Endothelial cell of coronary artery (primary cell): ENCODE data around the gene ARG2. TPM values are rescaled to one million over a fixed set of nuclear protein-coding genes. Genes with fewer than 3 reads are reported as not detected.

ENCODE experiments used
- total RNA-seq: library from RNA; depleted of rRNA; stranded (reverse); fragments of >200 nt; gene quantifications from 2 replicates; pipeline ENCODE4 v1.2.3, GENCODE V29; 2014

The ARG2 gene
- 15.1 and 22.9 TPM in 2 replicates for total RNA-seq

DNA sequence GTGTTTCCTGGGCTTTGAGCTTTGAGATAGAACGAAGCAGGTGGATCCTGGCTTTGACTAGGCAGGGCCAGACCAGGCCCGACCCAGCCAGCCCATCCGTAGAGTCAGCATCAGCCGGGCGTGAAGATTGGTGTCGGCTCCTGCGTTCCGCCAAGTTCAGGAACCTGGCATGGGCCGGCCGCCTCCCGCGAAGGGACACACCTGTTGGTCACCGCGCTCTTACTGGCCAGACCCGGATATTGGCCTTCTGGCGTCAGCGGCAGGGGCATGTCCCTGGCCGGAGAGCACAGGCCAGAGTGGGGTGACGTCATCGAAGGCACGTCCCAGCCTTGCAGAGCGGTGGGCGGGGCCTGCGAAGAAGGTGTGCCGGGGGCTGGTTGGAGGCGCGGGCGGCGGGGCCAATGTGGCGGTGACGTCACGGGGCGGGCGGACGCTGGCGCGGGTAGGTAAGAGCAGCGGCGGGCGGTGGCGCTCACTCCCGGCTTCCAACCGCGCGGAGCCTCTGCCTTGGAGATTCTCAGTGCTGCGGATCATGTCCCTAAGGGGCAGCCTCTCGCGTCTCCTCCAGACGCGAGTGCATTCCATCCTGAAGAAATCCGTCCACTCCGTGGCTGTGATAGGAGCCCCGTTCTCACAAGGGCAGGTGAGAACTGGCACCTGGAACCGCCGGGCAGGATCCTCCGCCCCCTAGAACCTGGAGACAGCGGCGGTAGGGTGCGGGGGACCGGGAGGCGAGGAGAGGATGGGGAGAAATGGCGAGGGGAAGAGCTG, at the start of gene ARG2:
ARG2 (plus strand) TSS at position 475 of the 771 bp plus-strand sequence; CDS start at position 533, 58 bp downstream.

DNA sequence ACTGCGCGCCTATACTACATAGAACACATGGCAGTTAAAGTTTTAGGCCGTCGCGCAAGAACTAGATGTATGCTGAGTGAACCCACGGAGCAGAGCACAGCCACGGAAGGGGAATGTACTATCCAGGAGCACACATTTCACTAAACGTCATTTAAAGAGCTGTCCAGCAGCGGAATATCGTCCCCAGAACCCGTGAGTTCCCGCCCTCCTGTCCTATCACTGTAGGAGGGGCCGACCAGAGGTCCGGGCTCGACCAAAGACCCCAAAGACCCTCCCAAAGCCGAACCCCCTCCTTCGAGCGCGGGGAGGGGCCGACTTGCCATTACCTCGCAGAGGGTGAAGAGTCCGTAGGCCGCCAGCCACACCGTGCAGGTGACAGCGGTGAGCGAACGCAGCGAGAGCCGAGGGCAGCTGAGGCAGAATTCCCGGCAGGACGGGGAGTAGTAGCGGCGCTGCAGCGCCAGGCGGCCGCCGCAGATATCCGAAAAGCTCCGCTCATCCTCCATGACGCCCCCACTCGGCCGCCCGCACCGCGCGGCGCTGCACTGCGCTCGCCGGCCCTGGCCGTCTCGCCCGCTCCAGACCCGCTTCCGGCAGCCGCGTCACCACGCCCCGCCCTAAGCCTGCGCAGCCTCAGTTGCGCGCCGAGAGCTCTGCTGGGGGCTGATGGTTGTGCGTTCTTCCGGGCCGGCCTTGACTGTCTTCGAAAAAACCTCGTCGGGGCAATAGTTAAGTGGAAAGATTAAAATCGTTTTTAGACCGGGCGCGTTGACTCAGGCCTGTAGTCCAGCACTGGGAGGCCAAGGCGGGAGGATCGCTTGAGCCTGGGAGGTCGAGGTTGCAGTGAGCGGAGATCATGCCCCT, 19.8 kb upstream of the ARG2 start, which contains the start of gene PIGH:
PIGH (minus strand) TSS at position 571 of the 864 bp plus-strand sequence; CDS start at position 506, 65 bp downstream.

DNA sequence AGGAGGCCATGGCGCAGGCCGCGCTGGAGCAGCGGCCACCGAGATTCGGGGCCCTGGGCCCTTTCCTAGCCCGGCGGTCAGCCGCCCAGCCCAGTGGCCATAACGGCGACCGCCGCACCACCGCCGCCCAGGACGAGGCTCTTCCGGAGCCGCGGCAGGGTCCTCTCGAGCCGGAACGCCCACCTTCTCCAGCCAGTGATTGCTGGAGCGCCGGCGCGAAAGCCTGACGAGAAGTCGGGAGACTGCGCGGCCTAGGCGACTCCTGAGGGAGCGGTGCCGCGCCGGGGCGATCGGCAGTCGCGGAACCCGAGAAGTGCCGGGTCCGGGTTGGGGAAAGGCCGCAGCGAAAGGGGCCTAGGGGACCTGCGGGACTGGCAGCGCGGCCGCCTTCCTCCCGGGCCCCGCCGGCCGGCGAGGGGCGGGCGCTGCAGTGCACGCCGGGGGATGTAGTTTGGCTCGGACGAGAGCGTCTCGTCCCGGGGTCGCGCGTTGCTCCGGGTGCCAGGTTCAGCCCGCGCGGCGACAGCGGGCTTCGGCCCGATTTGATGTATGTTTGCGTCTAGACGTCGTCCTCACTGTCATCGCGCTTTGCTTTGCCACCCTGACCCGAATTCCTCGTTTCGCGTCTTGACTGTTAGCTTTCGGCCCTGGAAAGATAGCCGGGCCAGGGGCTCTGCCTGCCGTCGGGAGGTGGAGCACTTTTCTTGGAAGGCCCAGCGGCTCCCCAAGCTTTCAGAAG, 54.9 kb downstream of the ARG2 start, which contains the start of gene VTI1B:
VTI1B (minus strand) TSS at position 153 of the 739 bp plus-strand sequence; CDS start at position 10, 143 bp downstream.

DNA sequence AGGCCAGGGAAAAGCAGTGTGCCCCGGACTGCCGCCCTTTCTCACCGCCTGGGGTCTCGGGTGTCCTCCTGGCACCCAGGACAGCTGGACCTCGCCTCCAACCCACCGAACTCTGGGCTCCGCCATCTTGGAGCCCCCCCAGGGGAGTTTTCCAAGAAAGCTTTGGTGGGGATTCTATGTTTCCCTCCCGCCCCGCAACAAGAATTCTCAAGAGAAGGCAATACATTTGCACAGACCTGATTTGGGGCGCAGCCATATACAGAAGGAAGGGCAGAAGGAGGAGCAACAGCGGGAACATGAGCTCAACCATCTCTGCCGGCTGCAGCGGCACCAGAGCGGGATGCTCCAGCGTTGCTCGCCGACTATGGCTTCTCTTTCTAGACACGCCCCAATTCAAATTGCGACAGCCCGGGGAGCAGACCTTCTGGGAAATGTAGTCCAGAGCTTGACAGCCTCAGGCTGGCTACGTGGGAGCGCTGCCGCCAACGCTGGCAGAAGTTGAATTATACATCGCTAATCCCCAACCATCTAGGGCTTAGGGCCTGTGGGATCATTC, 75.8 kb downstream of the ARG2 start, which contains the start of gene RDH11:
RDH11 (minus strand) TSS at position 371 of the 556 bp plus-strand sequence; CDS start at position 310, 61 bp downstream.

Other genes with a start within 250 kb of the ARG2 start
- 13.1 and 18.7 TPM in 2 replicates for gene PLEK2, start 207.8 kb upstream of the ARG2 start, total RNA-seq
- under 0.01 and 0.19 TPM in 2 replicates for gene TMEM229B, start 131.2 kb upstream of the ARG2 start, total RNA-seq
- gene PLEKHH1, start 86.6 kb upstream of the ARG2 start, total RNA-seq, result 0.27 and 0.38 TPM in 2 replicates
- 6.8 and 8.0 TPM in 2 replicates for gene PIGH, start 19.7 kb upstream of the ARG2 start, total RNA-seq
- gene VTI1B, start 54.7 kb downstream of the ARG2 start, total RNA-seq, result 51.8 and 75.7 TPM in 2 replicates
- 74.2 and 84.0 TPM in 2 replicates for gene RDH11, start 75.8 kb downstream of the ARG2 start, total RNA-seq
- gene RDH12, start 82.0 kb downstream of the ARG2 start, total RNA-seq, result not detected in 2 replicates
- gene ZFYVE26, start 196.7 kb downstream of the ARG2 start, total RNA-seq, result 13.4 and 15.3 TPM in 2 replicates
- 11.4 and 12.8 TPM in 2 replicates for gene RAD51B, start 199.9 kb downstream of the ARG2 start, total RNA-seq